T-helper 1 cell treated with Interleukin-12 subunit alpha and Interleukin-12 subunit beta and Interleukin-4 antibody, amounts not matched to agents 30 μg/mL and 1 μg/mL, for 36 hours (primary cell): ENCODE results near the gene DPF1.

Source experiments
- H3K27ac Mint-ChIP-seq: one replicate; pipeline ENCODE4 v1.8.0; 2021; ENCODE audit warnings: mild to moderate bottlenecking, mixed read lengths
- H3K27me3 Mint-ChIP-seq: one replicate; pipeline ENCODE4 v1.8.0; 2021; ENCODE audit warnings: low read depth, mixed read lengths
- H3K36me3 Mint-ChIP-seq: one replicate; pipeline ENCODE4 v1.8.0; 2021; ENCODE audit warnings: low read depth, mixed read lengths
- H3K4me1 Mint-ChIP-seq: one replicate; pipeline ENCODE4 v1.8.0; 2021; ENCODE audit warnings: low read depth, mixed read lengths
- H3K4me3 Mint-ChIP-seq: one replicate; pipeline ENCODE4 v1.8.0; 2021; ENCODE audit warnings: mild to moderate bottlenecking, moderate library complexity, mixed read lengths
- H3K9me3 Mint-ChIP-seq: one replicate; pipeline ENCODE4 v1.8.0; 2021; ENCODE audit warnings: mixed read lengths

The DPF1 gene

GRCh38 chr19:38184815-38185214 lies 39.2 kb downstream of the DPF1 start:
- no peaks in the 10 kb centered on the region for H3K27me3 Mint-ChIP-seq
- peaks cover 5% of the 10 kb centered on the region for H3K9me3 Mint-ChIP-seq
- peaks cover 4% of the 10 kb centered on the region for H3K36me3 Mint-ChIP-seq
- H3K4me3 Mint-ChIP-seq: no peak overlapping the region
- H3K27ac Mint-ChIP-seq: no peak overlapping the region
- no peaks in the 10 kb centered on the region for H3K4me1 Mint-ChIP-seq

DNA sequence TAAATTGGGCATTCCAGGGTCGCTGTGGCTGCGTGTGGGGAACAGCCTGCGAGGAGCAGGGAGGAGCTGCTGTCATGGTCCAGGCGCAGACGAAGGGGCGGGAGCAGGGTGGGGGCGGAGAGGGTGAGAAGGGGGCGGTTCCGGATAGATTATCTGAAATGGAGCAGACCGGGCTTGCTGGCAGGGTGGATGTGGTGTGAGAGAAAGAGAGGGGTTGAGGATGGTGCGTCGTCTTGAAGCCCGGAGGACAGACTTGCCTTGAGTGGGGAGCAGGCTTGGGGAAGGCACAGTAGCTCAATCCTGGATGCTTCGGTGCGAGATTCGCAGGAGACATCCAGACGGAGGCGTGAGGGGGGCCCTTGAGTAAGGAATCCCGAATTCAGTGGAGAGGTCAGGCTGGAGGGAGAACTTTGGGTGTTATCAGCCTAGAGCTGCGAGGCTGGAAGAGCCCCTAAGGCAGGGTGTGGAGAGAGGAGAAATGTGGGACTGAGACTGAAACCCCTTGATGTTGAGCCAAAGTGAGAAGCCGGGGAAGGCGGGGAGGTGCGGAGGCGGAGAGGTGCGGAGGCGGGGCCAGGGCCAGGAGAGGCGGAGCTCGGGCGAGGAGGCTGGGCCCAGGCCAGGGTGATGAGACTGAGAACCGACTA lies 40.6 kb downstream of the DPF1 start:
- H3K36me3 Mint-ChIP-seq: peaks cover 4% of the 10 kb centered on the region
- peaks cover 5% of the 10 kb centered on the region for H3K9me3 Mint-ChIP-seq
- no peak overlapping the region for H3K27ac Mint-ChIP-seq
- H3K27me3 Mint-ChIP-seq: no peaks in the 10 kb centered on the region
- H3K4me3 Mint-ChIP-seq: no peak overlapping the region
- H3K4me1 Mint-ChIP-seq: no peaks in the 10 kb centered on the region

DNA sequence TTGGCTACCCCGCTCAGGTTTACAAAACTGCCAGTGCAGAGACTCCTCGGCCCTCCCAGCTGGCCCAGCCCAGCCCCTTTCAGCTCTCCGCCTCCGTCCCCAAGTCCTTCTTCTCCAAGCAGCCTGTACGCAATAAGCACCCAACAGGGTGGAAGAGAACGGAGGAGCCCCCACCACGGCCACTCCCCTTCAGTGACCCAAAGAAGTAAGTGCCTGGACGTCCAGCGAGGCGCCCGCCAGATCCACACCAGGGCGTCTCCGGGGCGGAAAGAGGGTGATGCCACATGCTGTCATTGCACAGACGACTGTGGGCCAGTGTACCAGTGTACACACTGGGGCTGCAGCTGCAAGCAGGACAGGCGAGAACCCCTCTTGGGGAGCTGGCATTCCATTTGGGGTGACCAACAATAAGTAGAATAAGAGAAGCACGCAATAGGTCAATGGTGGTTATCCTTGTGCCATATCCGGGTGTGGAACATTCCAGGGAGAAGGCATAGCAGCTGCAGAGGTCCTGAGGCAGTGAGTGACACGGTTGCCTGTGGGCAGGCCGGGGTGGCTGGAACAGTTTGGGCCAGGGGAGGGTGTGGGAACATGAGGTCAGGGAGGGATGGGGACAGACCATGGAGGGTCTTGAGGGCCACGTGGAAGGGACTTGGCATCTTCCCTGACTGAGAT lies 41.3 kb downstream of the DPF1 start:
- peaks cover 5% of the 10 kb centered on the region for H3K9me3 Mint-ChIP-seq
- no peak overlapping the region for H3K27ac Mint-ChIP-seq
- no peaks in the 10 kb centered on the region for H3K27me3 Mint-ChIP-seq
- H3K4me1 Mint-ChIP-seq: no peaks in the 10 kb centered on the region
- no peak overlapping the region for H3K4me3 Mint-ChIP-seq
- peaks cover 4% of the 10 kb centered on the region for H3K36me3 Mint-ChIP-seq

GRCh38 chr19:38180071-38180470 lies 44.0 kb downstream of the DPF1 start:
- Mint-ChIP-seq H3K27ac (no peak overlapping the region), H3K27me3 (no peaks in the 10 kb centered on the region), H3K4me1 (no peaks in the 10 kb centered on the region), H3K9me3 (peaks cover 5% of the 10 kb centered on the region), H3K4me3 (no peak overlapping the region), H3K36me3 (peaks cover 4% of the 10 kb centered on the region)

DNA sequence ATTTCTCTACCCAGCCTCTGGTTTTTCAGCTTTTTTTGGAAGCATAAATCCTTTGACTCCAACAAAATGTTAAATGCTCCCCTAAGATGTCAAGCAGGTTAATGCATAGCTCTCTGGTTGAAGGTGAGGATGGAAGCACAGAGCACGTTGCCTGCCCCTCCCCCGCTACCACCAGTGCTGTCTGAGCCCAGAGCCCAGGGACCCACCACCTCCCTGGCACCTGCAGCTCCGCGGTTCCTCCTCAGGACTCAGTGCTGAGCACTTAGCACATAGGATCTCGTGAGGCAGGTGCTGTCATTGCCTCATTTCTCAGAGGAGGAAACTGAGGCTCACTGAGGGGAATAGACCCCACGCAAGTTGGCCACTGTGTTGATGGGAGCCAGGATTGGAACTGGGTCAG lies 48.6 kb downstream of the DPF1 start:
- Mint-ChIP-seq H3K27ac (no peak overlapping the region), H3K36me3 (no peaks in the 10 kb centered on the region), H3K27me3 (no peaks in the 10 kb centered on the region), H3K9me3 (no peaks in the 10 kb centered on the region), H3K4me3 (no peak overlapping the region), H3K4me1 (no peaks in the 10 kb centered on the region)

DNA sequence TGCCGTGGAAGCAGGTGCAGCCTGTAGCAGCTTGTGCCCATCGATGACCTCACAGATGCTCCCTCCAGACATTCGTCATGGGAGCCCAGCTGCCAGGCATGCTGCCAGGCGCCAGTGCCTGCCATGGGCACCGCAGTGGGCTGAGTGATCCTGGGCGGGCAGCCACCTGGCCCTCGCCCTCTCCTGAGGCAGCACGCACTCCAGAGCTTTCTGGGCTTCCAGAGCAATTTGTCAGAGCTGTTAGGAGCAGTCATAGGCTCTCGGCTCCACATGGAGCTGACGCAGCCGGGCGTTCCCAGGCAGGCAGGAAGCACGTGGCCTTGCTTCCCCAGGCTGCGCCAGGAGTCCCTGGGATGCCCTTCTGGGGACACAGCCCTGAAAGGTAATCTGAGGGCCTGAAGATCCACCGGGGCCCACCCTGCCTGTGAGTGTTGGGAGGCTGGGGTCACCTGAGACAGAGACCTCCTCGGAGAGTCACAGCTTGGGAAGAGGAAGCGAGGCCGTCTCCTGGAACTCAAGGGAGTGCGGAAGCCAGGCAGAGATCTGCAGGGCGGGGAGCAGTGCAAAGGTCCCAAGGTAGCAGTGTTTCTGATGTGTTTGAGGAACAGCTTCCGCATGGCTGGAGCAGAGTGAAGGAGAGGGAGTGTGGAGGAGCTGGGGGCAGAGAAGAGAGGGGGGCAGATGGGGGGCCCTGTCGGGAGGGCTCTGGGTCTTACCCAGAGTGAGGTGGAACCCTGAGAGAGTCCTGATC lies 50.6 kb downstream of the DPF1 start:
- Mint-ChIP-seq H3K36me3 (no peaks in the 10 kb centered on the region), H3K9me3 (no peaks in the 10 kb centered on the region), H3K27me3 (no peaks in the 10 kb centered on the region), H3K4me1 (no peaks in the 10 kb centered on the region), H3K27ac (no peak overlapping the region), H3K4me3 (no peak overlapping the region)

DNA sequence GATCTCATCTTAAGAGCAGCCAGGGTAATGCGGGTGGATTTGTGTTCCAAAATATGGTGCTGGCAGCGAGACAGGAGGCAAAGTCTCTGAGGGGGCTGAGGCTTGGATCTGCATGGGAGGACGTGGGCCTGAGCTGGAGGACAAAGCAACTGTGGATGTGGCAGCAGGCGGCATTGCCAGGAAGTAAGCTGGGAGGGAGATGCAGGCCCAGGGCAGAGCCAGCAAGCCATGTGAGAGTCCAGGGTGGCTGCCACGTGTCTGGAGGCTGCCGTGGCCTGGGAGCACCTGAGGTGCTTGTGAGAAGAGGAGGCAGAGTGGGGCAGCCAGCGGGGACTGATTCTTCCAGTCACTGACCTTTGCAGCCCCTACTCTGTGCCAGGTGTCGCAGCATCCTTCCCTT lies 52.0 kb downstream of the DPF1 start:
- H3K9me3 Mint-ChIP-seq: no peaks in the 10 kb centered on the region
- no peaks in the 10 kb centered on the region for H3K36me3 Mint-ChIP-seq
- H3K4me3 Mint-ChIP-seq: no peak overlapping the region
- no peaks in the 10 kb centered on the region for H3K27me3 Mint-ChIP-seq
- H3K27ac Mint-ChIP-seq: no peak overlapping the region
- no peaks in the 10 kb centered on the region for H3K4me1 Mint-ChIP-seq

GRCh38 chr19:38170334-38170733 lies 53.7 kb downstream of the DPF1 start:
- H3K4me3 Mint-ChIP-seq: no peak overlapping the region
- H3K9me3 Mint-ChIP-seq: no peaks in the 10 kb centered on the region

GRCh38 chr19:38168637-38169036 lies 55.4 kb downstream of the DPF1 start:
- H3K36me3 Mint-ChIP-seq: no peaks in the 10 kb centered on the region
- H3K4me1 Mint-ChIP-seq: no peaks in the 10 kb centered on the region
- no peaks in the 10 kb centered on the region for H3K9me3 Mint-ChIP-seq
- H3K4me3 Mint-ChIP-seq: no peak overlapping the region
- no peak overlapping the region for H3K27ac Mint-ChIP-seq
- H3K27me3 Mint-ChIP-seq: no peaks in the 10 kb centered on the region

More at GRCh38 chr19:38170334-38170733, 53.7 kb downstream of the DPF1 start:
- Mint-ChIP-seq H3K4me1 (no peaks in the 10 kb centered on the region), H3K27ac (no peak overlapping the region), H3K27me3 (no peaks in the 10 kb centered on the region), H3K36me3 (no peaks in the 10 kb centered on the region)

DNA sequence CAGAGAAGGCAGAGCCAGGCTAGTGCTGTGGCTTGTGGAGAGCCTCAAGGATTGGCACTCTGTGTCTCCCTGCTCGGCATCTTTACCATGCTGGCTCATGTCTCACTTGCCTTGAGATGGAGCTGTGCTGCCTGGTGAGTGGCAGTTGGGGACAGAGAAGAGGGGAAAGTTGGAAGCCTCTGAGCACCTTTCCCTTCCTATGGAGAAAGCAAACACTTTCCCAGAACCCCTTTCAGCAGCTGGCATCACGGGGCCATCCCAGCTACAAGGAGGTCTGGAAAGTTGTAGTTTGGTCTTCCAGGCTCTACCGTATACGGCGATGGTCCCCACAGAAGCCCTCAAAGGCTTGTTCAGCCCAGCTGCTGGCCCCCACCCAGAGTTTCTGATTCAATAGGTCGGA lies 58.7 kb downstream of the DPF1 start:
- H3K36me3 Mint-ChIP-seq: peaks cover 11% of the 10 kb centered on the region
- H3K27ac Mint-ChIP-seq: no peak overlapping the region

GRCh38 chr19:38164526-38164925 lies 59.5 kb downstream of the DPF1 start:
- H3K36me3 Mint-ChIP-seq: peaks cover 11% of the 10 kb centered on the region
- H3K4me1 Mint-ChIP-seq: no peaks in the 10 kb centered on the region
- H3K27ac Mint-ChIP-seq: no peak overlapping the region
- H3K4me3 Mint-ChIP-seq: no peak overlapping the region
- peaks cover 7% of the 10 kb centered on the region for H3K9me3 Mint-ChIP-seq
- no peaks in the 10 kb centered on the region for H3K27me3 Mint-ChIP-seq

More for the DNA sequence above, 58.7 kb downstream of the DPF1 start:
- H3K4me3 Mint-ChIP-seq: no peak overlapping the region
- H3K4me1 Mint-ChIP-seq: no peaks in the 10 kb centered on the region
- no peaks in the 10 kb centered on the region for H3K27me3 Mint-ChIP-seq
- H3K9me3 Mint-ChIP-seq: peaks cover 7% of the 10 kb centered on the region

DNA sequence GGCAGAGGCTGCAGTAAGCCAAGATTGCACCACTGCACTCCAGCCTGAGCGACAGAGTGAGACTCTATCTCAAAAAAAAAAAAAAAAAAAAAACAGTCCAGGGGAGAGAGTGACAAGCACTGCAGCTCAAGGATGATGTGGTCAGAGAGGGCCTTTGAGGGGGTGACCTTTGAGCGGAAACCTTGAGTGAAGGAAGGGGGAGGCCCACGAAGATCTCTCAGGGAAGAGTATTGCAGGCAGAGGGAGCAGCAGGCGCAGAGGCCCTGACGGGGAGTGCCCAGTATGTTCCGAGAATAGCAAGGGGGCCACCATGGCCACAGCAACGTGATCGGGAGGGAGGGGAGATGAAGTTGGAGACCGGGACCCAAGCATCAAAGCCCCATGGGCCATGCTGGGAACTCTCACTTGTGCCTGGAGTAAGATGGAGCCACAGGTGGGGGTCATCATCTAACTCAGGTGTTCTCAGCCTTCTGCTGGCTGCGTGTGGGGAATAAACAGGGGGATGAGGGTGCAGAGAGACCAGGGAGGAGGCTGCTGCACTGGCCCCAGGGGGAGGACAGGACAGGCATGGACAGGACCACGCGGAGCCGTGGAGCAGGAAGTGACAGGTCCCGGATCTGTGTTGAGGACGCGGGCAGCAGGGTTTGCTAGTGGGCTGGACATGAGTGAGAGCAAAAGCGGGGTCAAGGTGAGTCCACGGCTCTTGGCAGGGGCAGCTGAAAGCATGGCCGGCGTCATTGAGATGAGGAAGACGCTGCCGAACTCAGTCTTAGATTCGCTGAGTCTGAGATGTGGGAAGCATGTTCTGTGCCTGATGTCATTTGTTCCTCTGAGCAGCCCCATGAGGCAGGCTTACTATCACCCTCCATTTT lies 60.4 kb downstream of the DPF1 start:
- peaks cover 7% of the 10 kb centered on the region for H3K9me3 Mint-ChIP-seq
- no peaks in the 10 kb centered on the region for H3K27me3 Mint-ChIP-seq
- no peak overlapping the region for H3K27ac Mint-ChIP-seq
- no peak overlapping the region for H3K4me3 Mint-ChIP-seq
- H3K4me1 Mint-ChIP-seq: no peaks in the 10 kb centered on the region
- peaks cover 11% of the 10 kb centered on the region for H3K36me3 Mint-ChIP-seq

DNA sequence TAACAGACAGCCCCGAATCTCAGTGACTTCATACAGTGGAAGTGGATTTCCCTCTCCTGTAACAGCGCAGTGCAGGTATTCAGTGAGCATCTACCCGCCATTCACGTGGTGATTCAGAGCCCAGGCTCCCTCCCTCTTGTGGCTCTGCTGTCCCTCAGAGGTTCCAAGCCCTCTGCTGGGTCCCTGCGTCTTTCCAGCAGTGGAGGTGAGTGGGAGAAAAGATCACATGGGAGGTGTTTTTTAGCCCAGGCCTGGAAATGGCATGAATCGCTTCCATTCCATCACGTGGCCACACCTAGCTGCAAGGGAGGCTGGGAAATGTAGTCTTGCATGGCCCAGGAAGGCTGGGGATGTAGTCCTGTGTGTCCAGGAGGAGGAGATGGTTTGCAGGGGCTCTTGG lies 61.4 kb downstream of the DPF1 start:
- H3K27ac Mint-ChIP-seq: no peak overlapping the region
- peaks cover 11% of the 10 kb centered on the region for H3K36me3 Mint-ChIP-seq
- peaks cover 7% of the 10 kb centered on the region for H3K9me3 Mint-ChIP-seq
- no peaks in the 10 kb centered on the region for H3K27me3 Mint-ChIP-seq
- H3K4me3 Mint-ChIP-seq: no peak overlapping the region
- no peaks in the 10 kb centered on the region for H3K4me1 Mint-ChIP-seq

DNA sequence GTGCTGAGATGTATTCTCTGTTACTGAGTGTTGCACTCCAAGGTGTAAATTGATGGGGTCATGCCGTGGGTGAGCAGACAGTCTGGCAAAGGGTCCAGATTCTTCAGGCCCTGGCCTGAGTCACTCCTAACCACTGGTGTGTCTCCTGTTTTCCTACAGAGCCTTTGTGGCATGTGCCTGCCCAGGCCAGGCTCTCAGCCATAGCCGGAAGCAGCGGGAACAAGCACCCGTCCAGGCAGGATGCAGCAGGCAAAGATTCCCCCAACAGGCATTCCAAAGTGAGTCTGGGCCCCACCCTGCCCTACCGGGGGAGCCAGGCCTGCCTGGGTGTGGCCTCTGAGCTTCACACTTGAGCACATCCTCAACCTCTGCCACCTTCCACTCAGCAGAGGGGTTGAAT lies 61.9 kb downstream of the DPF1 start:
- Mint-ChIP-seq H3K27me3 (no peaks in the 10 kb centered on the region), H3K27ac (no peak overlapping the region), H3K4me1 (no peaks in the 10 kb centered on the region), H3K9me3 (peaks cover 7% of the 10 kb centered on the region), H3K36me3 (peaks cover 11% of the 10 kb centered on the region), H3K4me3 (no peak overlapping the region)
